H1 (cell line): Measurements from ENCODE around the gene CKB. TPM values are rescaled to one million over a fixed set of nuclear protein-coding genes. Genes with fewer than 3 reads are reported as not detected.

Source experiments
- CBX8 ChIP-seq: fragments of 300-800, 300-1000 bp; sonication (generic); IDR thresholded peaks from 2 replicates; pipeline ENCODE4 v1.7.1; 2016; ENCODE audit warnings: low read depth, low read length, borderline replicate concordance
- KDM5A ChIP-seq: fragments of 200-600 bp; IDR thresholded peaks from 2 replicates; pipeline ENCODE4 v1.7.1; 2012; ENCODE audit warnings: mild to moderate bottlenecking, low read length, inconsistent platforms, mixed read lengths
- POLR2A ChIP-seq, 2 experiments: IDR thresholded peaks; 1 replicate in 1 of 2; 2 replicates in 1 of 2; pipeline ENCODE4 v1.6.1; 2011; ENCODE audit warnings: low read depth in 2 of 2, low read length in 2 of 2, mild to moderate bottlenecking in 2 of 2; ENCODE audit errors: control extremely low read depth in 1 of 2
- TAF1 ChIP-seq: IDR thresholded peaks from 2 replicates; pipeline ENCODE4 v1.6.1; 2011; ENCODE audit warnings: mild to moderate bottlenecking, low read depth, low read length
- polyA plus RNA-seq, 7 experiments: library from polyadenylated mRNA; depleted of rRNA in 3 of 7; stranded (reverse) in 5 of 7; unstranded in 2 of 7; fragments of >200 nt in 5 of 7; fragments of 200-250 nt in 2 of 7; gene quantifications; 1 replicate in 5 of 7; 2 replicates in 1 of 7; 4 replicates in 1 of 7; pipeline versions ENCODE4 v1.2.1 to v1.2.3, GENCODE V29; 2011 to 2013; ENCODE audit warnings: missing spikeins in 2 of 7, mixed read lengths in 2 of 7
- total RNA-seq: library from RNA; stranded (reverse); fragmentation: NEBNext Ultra II Directional; extraction: Animal tissue kit (Norgen Biotek cat#: 25700); gene quantifications from 2 replicates; pipeline ENCODE4 v1.2.1, GENCODE V29; 2021
- TF ChIP-seq, protein P1 (sequence below): fragments of 300-600 bp; sonication (generic); IDR thresholded peaks from 2 replicates; pipeline ENCODE4 v1.7.1; 2012; ENCODE audit warnings: low read length, moderate library complexity, mild to moderate bottlenecking, inconsistent platforms; ENCODE audit not compliant: insufficient replicate concordance
- TF ChIP-seq, protein P2 (sequence below): IDR thresholded peaks from 2 replicates; pipeline ENCODE4 v1.6.1; 2012; ENCODE audit warnings: inconsistent platforms
- TF ChIP-seq, protein P3 (sequence below): IDR thresholded peaks from 2 replicates; pipeline ENCODE4 v1.6.1; 2011; ENCODE audit warnings: low read depth, mild to moderate bottlenecking, low read length; ENCODE audit not compliant: insufficient read depth

Gene CKB
- total and polyA plus RNA-seq, 2 of the 8 experiments (the other 6 are each of a cell fraction or from before 2014, with no cell fraction given) = 538 to 950 TPM

DNA sequence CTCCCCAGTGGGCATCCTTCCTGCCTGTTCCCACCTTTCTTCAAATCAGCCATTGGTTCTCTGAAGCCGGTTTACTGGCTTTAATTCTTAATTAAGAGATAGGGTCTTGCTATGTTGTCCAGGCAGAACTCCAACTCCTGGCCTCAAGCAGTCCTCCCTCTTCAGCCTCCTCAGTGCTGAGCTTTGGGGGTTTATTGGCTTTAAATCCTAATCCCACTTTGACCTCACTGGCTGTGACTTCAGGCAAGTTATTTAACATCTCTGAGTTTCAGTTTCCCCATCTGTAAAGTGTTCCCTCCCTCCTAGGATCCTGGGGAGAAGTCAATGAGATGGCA is 4.3 kb upstream of the CKB start (continued):
- TF ChIP-seq, protein P1, sequence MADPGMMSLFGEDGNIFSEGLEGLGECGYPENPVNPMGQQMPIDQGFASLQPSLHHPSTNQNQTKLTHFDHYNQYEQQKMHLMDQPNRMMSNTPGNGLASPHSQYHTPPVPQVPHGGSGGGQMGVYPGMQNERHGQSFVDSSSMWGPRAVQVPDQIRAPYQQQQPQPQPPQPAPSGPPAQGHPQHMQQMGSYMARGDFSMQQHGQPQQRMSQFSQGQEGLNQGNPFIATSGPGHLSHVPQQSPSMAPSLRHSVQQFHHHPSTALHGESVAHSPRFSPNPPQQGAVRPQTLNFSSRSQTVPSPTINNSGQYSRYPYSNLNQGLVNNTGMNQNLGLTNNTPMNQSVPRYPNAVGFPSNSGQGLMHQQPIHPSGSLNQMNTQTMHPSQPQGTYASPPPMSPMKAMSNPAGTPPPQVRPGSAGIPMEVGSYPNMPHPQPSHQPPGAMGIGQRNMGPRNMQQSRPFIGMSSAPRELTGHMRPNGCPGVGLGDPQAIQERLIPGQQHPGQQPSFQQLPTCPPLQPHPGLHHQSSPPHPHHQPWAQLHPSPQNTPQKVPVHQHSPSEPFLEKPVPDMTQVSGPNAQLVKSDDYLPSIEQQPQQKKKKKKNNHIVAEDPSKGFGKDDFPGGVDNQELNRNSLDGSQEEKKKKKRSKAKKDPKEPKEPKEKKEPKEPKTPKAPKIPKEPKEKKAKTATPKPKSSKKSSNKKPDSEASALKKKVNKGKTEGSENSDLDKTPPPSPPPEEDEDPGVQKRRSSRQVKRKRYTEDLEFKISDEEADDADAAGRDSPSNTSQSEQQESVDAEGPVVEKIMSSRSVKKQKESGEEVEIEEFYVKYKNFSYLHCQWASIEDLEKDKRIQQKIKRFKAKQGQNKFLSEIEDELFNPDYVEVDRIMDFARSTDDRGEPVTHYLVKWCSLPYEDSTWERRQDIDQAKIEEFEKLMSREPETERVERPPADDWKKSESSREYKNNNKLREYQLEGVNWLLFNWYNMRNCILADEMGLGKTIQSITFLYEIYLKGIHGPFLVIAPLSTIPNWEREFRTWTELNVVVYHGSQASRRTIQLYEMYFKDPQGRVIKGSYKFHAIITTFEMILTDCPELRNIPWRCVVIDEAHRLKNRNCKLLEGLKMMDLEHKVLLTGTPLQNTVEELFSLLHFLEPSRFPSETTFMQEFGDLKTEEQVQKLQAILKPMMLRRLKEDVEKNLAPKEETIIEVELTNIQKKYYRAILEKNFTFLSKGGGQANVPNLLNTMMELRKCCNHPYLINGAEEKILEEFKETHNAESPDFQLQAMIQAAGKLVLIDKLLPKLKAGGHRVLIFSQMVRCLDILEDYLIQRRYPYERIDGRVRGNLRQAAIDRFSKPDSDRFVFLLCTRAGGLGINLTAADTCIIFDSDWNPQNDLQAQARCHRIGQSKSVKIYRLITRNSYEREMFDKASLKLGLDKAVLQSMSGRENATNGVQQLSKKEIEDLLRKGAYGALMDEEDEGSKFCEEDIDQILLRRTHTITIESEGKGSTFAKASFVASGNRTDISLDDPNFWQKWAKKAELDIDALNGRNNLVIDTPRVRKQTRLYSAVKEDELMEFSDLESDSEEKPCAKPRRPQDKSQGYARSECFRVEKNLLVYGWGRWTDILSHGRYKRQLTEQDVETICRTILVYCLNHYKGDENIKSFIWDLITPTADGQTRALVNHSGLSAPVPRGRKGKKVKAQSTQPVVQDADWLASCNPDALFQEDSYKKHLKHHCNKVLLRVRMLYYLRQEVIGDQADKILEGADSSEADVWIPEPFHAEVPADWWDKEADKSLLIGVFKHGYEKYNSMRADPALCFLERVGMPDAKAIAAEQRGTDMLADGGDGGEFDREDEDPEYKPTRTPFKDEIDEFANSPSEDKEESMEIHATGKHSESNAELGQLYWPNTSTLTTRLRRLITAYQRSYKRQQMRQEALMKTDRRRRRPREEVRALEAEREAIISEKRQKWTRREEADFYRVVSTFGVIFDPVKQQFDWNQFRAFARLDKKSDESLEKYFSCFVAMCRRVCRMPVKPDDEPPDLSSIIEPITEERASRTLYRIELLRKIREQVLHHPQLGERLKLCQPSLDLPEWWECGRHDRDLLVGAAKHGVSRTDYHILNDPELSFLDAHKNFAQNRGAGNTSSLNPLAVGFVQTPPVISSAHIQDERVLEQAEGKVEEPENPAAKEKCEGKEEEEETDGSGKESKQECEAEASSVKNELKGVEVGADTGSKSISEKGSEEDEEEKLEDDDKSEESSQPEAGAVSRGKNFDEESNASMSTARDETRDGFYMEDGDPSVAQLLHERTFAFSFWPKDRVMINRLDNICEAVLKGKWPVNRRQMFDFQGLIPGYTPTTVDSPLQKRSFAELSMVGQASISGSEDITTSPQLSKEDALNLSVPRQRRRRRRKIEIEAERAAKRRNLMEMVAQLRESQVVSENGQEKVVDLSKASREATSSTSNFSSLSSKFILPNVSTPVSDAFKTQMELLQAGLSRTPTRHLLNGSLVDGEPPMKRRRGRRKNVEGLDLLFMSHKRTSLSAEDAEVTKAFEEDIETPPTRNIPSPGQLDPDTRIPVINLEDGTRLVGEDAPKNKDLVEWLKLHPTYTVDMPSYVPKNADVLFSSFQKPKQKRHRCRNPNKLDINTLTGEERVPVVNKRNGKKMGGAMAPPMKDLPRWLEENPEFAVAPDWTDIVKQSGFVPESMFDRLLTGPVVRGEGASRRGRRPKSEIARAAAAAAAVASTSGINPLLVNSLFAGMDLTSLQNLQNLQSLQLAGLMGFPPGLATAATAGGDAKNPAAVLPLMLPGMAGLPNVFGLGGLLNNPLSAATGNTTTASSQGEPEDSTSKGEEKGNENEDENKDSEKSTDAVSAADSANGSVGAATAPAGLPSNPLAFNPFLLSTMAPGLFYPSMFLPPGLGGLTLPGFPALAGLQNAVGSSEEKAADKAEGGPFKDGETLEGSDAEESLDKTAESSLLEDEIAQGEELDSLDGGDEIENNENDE = no peak
- TF ChIP-seq CBX8 (no peak), KDM5A (no peak), POLR2A (IDR thresholded peaks at IDR 0.05; ENCODE audit: control extremely low read depth in 1 of 2, low read depth in 2 of 2, low read length in 2 of 2) (no peak), TAF1 (no peak)
- TF ChIP-seq, protein P2, sequence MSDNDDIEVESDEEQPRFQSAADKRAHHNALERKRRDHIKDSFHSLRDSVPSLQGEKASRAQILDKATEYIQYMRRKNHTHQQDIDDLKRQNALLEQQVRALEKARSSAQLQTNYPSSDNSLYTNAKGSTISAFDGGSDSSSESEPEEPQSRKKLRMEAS = no peak
- TF ChIP-seq, protein P3, sequence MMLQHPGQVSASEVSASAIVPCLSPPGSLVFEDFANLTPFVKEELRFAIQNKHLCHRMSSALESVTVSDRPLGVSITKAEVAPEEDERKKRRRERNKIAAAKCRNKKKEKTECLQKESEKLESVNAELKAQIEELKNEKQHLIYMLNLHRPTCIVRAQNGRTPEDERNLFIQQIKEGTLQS = no peak
